Measurements from ENCODE around the gene SCMH1.

GRCh38 chr1:41006942-41007865, 234.9 kb downstream of the SCMH1 start:
- TF ChIP-seq, protein P1, sequence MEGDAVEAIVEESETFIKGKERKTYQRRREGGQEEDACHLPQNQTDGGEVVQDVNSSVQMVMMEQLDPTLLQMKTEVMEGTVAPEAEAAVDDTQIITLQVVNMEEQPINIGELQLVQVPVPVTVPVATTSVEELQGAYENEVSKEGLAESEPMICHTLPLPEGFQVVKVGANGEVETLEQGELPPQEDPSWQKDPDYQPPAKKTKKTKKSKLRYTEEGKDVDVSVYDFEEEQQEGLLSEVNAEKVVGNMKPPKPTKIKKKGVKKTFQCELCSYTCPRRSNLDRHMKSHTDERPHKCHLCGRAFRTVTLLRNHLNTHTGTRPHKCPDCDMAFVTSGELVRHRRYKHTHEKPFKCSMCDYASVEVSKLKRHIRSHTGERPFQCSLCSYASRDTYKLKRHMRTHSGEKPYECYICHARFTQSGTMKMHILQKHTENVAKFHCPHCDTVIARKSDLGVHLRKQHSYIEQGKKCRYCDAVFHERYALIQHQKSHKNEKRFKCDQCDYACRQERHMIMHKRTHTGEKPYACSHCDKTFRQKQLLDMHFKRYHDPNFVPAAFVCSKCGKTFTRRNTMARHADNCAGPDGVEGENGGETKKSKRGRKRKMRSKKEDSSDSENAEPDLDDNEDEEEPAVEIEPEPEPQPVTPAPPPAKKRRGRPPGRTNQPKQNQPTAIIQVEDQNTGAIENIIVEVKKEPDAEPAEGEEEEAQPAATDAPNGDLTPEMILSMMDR (IDR thresholded peaks at IDR 0.05): no peak
- TF ChIP-seq POLR2A (IDR thresholded peaks at IDR 0.05): no peak
